HepG2 (cell line): ENCODE measurements around the gene RTP2. TPM values are rescaled to one million over a fixed set of nuclear protein-coding genes. Genes with fewer than 3 reads are reported as not detected.

Experiments used
- ARNT ChIP-seq: fragments of 450-650 bp; IDR thresholded peaks from 2 replicates; pipeline ENCODE4 v1.6.1; 2017
- BRD4 ChIP-seq: sonication (generic); formaldehyde crosslinking; IDR thresholded peaks from 2 replicates; pipeline ENCODE4 v1.4.0; 2020; ENCODE audit warnings: missing genetic modification reagents
- CEBPB ChIP-seq: IDR thresholded peaks from 2 replicates; pipeline ENCODE4 v1.6.1; 2011; ENCODE audit warnings: low read depth, low read length, improper control_type of control experiment, borderline replicate concordance
- CENPX ChIP-seq: sonication (generic); formaldehyde crosslinking; IDR thresholded peaks from 2 replicates; pipeline ENCODE4 v1.9.0; 2021; ENCODE audit warnings: mild to moderate bottlenecking, missing genetic modification reagents, moderate library complexity
- CHD4 ChIP-seq: fragments of 200-600 bp; sonication (generic); IDR thresholded peaks from 2 replicates; pipeline ENCODE4 v1.7.0; 2017; ENCODE audit warnings: mild to moderate bottlenecking, low read length, borderline replicate concordance
- DMAP1 ChIP-seq: IDR thresholded peaks from 2 replicates; pipeline ENCODE4 v1.6.1; 2016
- DPF2 ChIP-seq: sonication (generic); formaldehyde crosslinking; IDR thresholded peaks from 2 replicates; pipeline ENCODE4 v1.4.0; 2020; ENCODE audit warnings: mild to moderate bottlenecking, low read depth, missing genetic modification reagents, borderline replicate concordance
- MED1 ChIP-seq: sonication (generic); formaldehyde crosslinking; IDR thresholded peaks from 2 replicates; pipeline ENCODE4 v1.4.0; 2020; ENCODE audit warnings: missing genetic modification reagents
- PPARG ChIP-seq: conservative IDR thresholded peaks from 2 replicates; pipeline ENCODE4 v1.6.1; 2016; ENCODE audit warnings: missing biosample characterization, missing genetic modification reagents
- YEATS2 ChIP-seq: sonication (generic); formaldehyde crosslinking; IDR thresholded peaks from 2 replicates; pipeline ENCODE4 v1.4.0; 2020; ENCODE audit warnings: missing genetic modification reagents, borderline replicate concordance
- ZNF225 ChIP-seq: sonication (generic); formaldehyde crosslinking; IDR thresholded peaks from 2 replicates; pipeline ENCODE4 v1.4.0; 2020; ENCODE audit warnings: mild to moderate bottlenecking, missing genetic modification reagents
- ZNF230 ChIP-seq: sonication (generic); formaldehyde crosslinking; IDR thresholded peaks from 2 replicates; pipeline ENCODE4 v1.4.0; 2020; ENCODE audit warnings: mild to moderate bottlenecking, missing genetic modification reagents
- ZNF441 ChIP-seq: sonication (generic); formaldehyde crosslinking; IDR thresholded peaks from 2 replicates; pipeline ENCODE4 v1.7.0; 2021; ENCODE audit warnings: missing genetic modification reagents, borderline replicate concordance
- polyA plus RNA-seq, 8 experiments: library from polyadenylated mRNA; depleted of rRNA in 3 of 8; stranded (reverse) in 7 of 8; unstranded in 1 of 8; fragments of >200 nt; fragmentation: Illumina TruSeq in 4 of 8; extraction: Trizol in 4 of 8; gene quantifications; 2 replicates each; pipeline versions ENCODE4 v1.2.1 to v1.2.3, GENCODE V29; 2011 to 2016; ENCODE audit warnings: low read depth in 4 of 8, missing spikeins in 1 of 8, mixed read lengths in 1 of 8; ENCODE audit not compliant: insufficient read depth in 1 of 8
- total RNA-seq, 5 experiments: library from RNA; depleted of rRNA; stranded (reverse); fragments of >200 nt; fragmentation: Illumina TruSeq; extraction: Trizol; gene quantifications; 2 replicates each; pipeline ENCODE4 v1.2.3, GENCODE V29; 2016; ENCODE audit warnings: low read depth in 1 of 5
- TF ChIP-seq, protein P1 (sequence below): sonication (generic); formaldehyde crosslinking; IDR thresholded peaks from 2 replicates; pipeline ENCODE4 v1.9.0; 2021; ENCODE audit warnings: mild to moderate bottlenecking, missing genetic modification reagents
- TF ChIP-seq, protein P2 (sequence below): IDR thresholded peaks from 2 replicates; pipeline ENCODE4 v1.6.1; 2018; ENCODE audit warnings: missing genetic modification reagents, mild to moderate bottlenecking, missing compliant biosample characterization
- TF ChIP-seq, protein P3 (sequence below): conservative IDR thresholded peaks from 2 replicates; pipeline ENCODE4 v1.6.1; 2018; ENCODE audit warnings: missing genetic modification reagents

The RTP2 gene
- total and polyA plus RNA-seq, 2 of the 13 experiments (the other 11 are each of a cell fraction or from before 2014, with no cell fraction given) = not detected

DNA sequence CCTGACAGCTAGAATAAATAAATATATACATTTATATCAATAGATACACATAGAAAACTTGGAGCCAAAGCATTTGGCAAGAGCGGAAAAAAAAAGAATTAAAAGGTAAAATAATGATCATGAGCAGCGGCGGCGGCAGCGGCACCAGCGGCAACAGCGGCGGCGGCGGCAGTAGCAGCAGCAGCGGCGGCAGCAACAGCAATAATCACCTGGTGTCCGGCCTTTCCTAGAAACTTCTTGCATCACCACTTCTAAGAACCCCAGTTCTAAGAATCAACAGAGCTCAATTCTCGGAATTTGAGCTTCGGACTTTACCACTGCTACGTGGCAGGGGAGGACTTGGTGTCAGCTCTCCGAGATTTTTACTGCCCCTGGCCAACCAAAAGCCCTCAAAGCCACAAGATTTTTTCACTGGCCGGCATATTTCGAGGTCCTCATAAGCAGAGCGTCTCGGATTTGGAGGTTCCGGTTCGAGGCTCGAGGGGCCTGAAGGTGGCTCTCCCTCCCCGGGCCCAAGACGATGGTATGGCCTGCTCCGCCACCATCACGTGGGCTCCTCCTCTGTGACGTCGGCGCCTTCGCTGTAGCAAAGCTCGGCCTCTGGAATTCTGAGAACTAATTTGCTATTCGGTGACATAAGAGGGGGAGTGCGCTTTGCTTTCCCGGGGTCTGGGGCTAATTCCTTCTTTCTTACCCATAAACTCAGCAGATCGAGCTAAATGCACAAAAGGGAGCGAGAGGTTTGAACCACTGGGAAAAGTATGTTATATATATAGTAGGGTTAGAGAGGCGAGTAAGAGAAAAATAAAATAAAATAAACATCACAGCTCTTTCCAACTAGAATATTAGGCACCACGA, 43.1 kb upstream of the RTP2 start, which contains the start of gene BCL6 (continued):
- TF ChIP-seq DPF2 (no peak), CENPX (CRISPR knock-in tag) (no peak), YEATS2 (CRISPR knock-in tag) (0 out of 2 replicates have a peak, but pooled peaks have one; percentile 30), ZNF230 (CRISPR knock-in tag) (no peak; the same call in 1 of the 2 replicates), BRD4 (peak; percentile 82; the same call in 1 of the 2 replicates), PPARG (CRISPR knock-in tag) (peak; percentile 27; the same call in 1 of the 2 replicates), ZNF441 (CRISPR knock-in tag) (no peak), MED1 (peak; percentile 89), CEBPB (peak; percentile 95), ARNT (no peak), ZNF225 (CRISPR knock-in tag) (no peak; the same call in 1 of the 2 replicates), DMAP1 (0 out of 2 replicates have a peak, but pooled peaks have one; percentile 33), CHD4 (no peak)
- TF ChIP-seq, protein P1, sequence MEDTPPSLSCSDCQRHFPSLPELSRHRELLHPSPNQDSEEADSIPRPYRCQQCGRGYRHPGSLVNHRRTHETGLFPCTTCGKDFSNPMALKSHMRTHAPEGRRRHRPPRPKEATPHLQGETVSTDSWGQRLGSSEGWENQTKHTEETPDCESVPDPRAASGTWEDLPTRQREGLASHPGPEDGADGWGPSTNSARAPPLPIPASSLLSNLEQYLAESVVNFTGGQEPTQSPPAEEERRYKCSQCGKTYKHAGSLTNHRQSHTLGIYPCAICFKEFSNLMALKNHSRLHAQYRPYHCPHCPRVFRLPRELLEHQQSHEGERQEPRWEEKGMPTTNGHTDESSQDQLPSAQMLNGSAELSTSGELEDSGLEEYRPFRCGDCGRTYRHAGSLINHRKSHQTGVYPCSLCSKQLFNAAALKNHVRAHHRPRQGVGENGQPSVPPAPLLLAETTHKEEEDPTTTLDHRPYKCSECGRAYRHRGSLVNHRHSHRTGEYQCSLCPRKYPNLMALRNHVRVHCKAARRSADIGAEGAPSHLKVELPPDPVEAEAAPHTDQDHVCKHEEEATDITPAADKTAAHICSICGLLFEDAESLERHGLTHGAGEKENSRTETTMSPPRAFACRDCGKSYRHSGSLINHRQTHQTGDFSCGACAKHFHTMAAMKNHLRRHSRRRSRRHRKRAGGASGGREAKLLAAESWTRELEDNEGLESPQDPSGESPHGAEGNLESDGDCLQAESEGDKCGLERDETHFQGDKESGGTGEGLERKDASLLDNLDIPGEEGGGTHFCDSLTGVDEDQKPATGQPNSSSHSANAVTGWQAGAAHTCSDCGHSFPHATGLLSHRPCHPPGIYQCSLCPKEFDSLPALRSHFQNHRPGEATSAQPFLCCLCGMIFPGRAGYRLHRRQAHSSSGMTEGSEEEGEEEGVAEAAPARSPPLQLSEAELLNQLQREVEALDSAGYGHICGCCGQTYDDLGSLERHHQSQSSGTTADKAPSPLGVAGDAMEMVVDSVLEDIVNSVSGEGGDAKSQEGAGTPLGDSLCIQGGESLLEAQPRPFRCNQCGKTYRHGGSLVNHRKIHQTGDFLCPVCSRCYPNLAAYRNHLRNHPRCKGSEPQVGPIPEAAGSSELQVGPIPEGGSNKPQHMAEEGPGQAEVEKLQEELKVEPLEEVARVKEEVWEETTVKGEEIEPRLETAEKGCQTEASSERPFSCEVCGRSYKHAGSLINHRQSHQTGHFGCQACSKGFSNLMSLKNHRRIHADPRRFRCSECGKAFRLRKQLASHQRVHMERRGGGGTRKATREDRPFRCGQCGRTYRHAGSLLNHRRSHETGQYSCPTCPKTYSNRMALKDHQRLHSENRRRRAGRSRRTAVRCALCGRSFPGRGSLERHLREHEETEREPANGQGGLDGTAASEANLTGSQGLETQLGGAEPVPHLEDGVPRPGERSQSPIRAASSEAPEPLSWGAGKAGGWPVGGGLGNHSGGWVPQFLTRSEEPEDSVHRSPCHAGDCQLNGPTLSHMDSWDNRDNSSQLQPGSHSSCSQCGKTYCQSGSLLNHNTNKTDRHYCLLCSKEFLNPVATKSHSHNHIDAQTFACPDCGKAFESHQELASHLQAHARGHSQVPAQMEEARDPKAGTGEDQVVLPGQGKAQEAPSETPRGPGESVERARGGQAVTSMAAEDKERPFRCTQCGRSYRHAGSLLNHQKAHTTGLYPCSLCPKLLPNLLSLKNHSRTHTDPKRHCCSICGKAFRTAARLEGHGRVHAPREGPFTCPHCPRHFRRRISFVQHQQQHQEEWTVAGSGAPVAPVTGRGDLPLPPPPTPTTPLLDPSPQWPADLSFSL (CRISPR knock-in tag) = no peak
- TF ChIP-seq, protein P2, sequence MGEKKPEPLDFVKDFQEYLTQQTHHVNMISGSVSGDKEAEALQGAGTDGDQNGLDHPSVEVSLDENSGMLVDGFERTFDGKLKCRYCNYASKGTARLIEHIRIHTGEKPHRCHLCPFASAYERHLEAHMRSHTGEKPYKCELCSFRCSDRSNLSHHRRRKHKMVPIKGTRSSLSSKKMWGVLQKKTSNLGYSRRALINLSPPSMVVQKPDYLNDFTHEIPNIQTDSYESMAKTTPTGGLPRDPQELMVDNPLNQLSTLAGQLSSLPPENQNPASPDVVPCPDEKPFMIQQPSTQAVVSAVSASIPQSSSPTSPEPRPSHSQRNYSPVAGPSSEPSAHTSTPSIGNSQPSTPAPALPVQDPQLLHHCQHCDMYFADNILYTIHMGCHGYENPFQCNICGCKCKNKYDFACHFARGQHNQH (CRISPR knock-in tag) = peak; percentile 86
- TF ChIP-seq, protein P3, sequence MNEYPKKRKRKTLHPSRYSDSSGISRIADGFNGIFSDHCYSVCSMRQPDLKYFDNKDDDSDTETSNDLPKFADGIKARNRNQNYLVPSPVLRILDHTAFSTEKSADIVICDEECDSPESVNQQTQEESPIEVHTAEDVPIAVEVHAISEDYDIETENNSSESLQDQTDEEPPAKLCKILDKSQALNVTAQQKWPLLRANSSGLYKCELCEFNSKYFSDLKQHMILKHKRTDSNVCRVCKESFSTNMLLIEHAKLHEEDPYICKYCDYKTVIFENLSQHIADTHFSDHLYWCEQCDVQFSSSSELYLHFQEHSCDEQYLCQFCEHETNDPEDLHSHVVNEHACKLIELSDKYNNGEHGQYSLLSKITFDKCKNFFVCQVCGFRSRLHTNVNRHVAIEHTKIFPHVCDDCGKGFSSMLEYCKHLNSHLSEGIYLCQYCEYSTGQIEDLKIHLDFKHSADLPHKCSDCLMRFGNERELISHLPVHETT (CRISPR knock-in tag) = no peak
